ENCODE data around the gene ECE1. TPM values are rescaled to one million over a fixed set of nuclear protein-coding genes. Genes with fewer than 3 reads are reported as not detected.
A peak's percentile ranks its signal among the peaks of the same experiment; 100 is the strongest.

The ECE1 gene
- total and polyA plus RNA-seq, 7 experiments from 2014 or later = 21.3 to 97.4 (median 71.2) TPM

GRCh38 chr1:21260405-21261125, 29.7 kb downstream of the ECE1 start:
- Histone ChIP-seq H3K9me3 (ENCODE audit: control insufficient read depth in 2 of 3, low read length in 3 of 3) (no peaks in the 10 kb centered on the region), H3K27me3 (ENCODE audit: control insufficient read depth in 2 of 2, insufficient read depth in 2 of 2, low read length in 2 of 2) (no peaks in the 10 kb centered on the region), H3K4me1 (ENCODE audit: control insufficient read depth in 2 of 2, insufficient read depth in 2 of 2, low read length in 2 of 2) (peaks cover 4 to 16% of the 10 kb centered on the region in 2 donors), H3K36me3 (ENCODE audit: control insufficient read depth in 2 of 3, insufficient read depth in 3 of 3, low read length in 3 of 3) (peaks cover 0 to 77% (median 14%) of the 10 kb centered on the region in 3 experiments), H3K27ac (ENCODE audit: low read depth, low read length) (no peak overlapping the region), H3K4me3 (ENCODE audit: low read length) (no peak overlapping the region)
- intact Hi-C loops (cut with micrococcal nuclease) = no loop called here
- POLR2A ChIA-PET = interaction anchor here (0.8 to 0.9 kb wide), 2 partner anchors 9 to 85 kb away, joined by 4 read pairs; no protein-coding TSS in a partner anchor
- Mint-ChIP-seq H3K27me3 (no peaks in the 10 kb centered on the region), H3K9me3 (no peaks in the 10 kb centered on the region), H3K36me3 (peaks cover 0 to 30% (median 9%) of the 10 kb centered on the region in 5 donors), H3K4me3 (no peak overlapping the region), H3K27ac (peak overlapping the region; percentile 0 to 84 (median 52)), H3K4me1 (peaks cover 29 to 54% (median 34%) of the 10 kb centered on the region in 7 donors)
- CTCF ChIA-PET = interaction anchor here (3.0 to 10.2 kb wide), 2 partner anchors 10 to 107 kb away, joined by 13 to 231 read pairs; no protein-coding TSS in a partner anchor
- no peak for DNase-seq
- no peak for ATAC-seq

GRCh38 chr1:21259316-21260076, 30.8 kb downstream of the ECE1 start:
- no peaks in the 10 kb centered on the region for H3K27me3 ChIP-seq (ENCODE audit: control insufficient read depth in 2 of 2, insufficient read depth in 2 of 2, low read length in 2 of 2)
- CTCF ChIA-PET = interaction anchor here (2.1 to 10.2 kb wide), 3 partner anchors 11 to 108 kb away, joined by 6 to 231 read pairs (median 13); no protein-coding TSS in a partner anchor
- POLR2A ChIA-PET = interaction anchor here (0.6 to 1.8 kb wide), 4 partner anchors 33 to 86 kb away, joined by 3 to 4 read pairs (median 4); no protein-coding TSS in a partner anchor
- no peak overlapping the region for H3K4me3 ChIP-seq (ENCODE audit: low read length)
- Mint-ChIP-seq H3K27ac (peak overlapping the region in 8 of 9 donors; percentile 7 to 85 (median 68)), H3K36me3 (peaks cover 0 to 33% (median 14%) of the 10 kb centered on the region in 5 donors), H3K9me3 (no peaks in the 10 kb centered on the region), H3K27me3 (no peaks in the 10 kb centered on the region), H3K4me3 (peak overlapping the region in 1 of 10 donors; percentile 40), H3K4me1 (peaks cover 28 to 56% (median 36%) of the 10 kb centered on the region in 7 donors)
- peaks cover 4 to 16% of the 10 kb centered on the region in 2 donors for H3K4me1 ChIP-seq (ENCODE audit: control insufficient read depth in 2 of 2, insufficient read depth in 2 of 2, low read length in 2 of 2)
- no peak for DNase-seq
- peaks cover 0 to 81% (median 19%) of the 10 kb centered on the region in 3 experiments for H3K36me3 ChIP-seq (ENCODE audit: control insufficient read depth in 2 of 3, insufficient read depth in 3 of 3, low read length in 3 of 3)
- H3K9me3 ChIP-seq (ENCODE audit: control insufficient read depth in 2 of 3, low read length in 3 of 3) = no peaks in the 10 kb centered on the region
- intact Hi-C loops (cut with micrococcal nuclease) = loop anchor here in 1 of 2 donors (5.0 kb wide), 2 partner anchors 33 to 88 kb away; partner anchors contain the start of gene ECE1
- no peak for ATAC-seq
- H3K27ac ChIP-seq (ENCODE audit: low read depth, low read length) = no peak overlapping the region

GRCh38 chr1:21258331-21259134, 31.7 kb downstream of the ECE1 start:
- Histone ChIP-seq H3K4me1 (ENCODE audit: control insufficient read depth in 2 of 2, insufficient read depth in 2 of 2, low read length in 2 of 2) (peaks cover 4 to 16% of the 10 kb centered on the region in 2 donors), H3K9me3 (ENCODE audit: control insufficient read depth in 2 of 3, low read length in 3 of 3) (no peaks in the 10 kb centered on the region), H3K27me3 (ENCODE audit: control insufficient read depth in 2 of 2, insufficient read depth in 2 of 2, low read length in 2 of 2) (no peaks in the 10 kb centered on the region), H3K27ac (ENCODE audit: low read depth, low read length) (peak overlapping the region; percentile 33), H3K4me3 (ENCODE audit: low read length) (no peak overlapping the region), H3K36me3 (ENCODE audit: control insufficient read depth in 2 of 3, insufficient read depth in 3 of 3, low read length in 3 of 3) (peaks cover 0 to 80% (median 19%) of the 10 kb centered on the region in 3 experiments)
- Mint-ChIP-seq H3K9me3 (no peaks in the 10 kb centered on the region), H3K27ac (peak overlapping the region; percentile 54 to 87 (median 80)), H3K4me3 (peak overlapping the region in 7 of 10 donors; percentile 19 to 61 (median 39)), H3K27me3 (no peaks in the 10 kb centered on the region), H3K36me3 (peaks cover 0 to 33% (median 14%) of the 10 kb centered on the region in 5 donors), H3K4me1 (peaks cover 28 to 53% (median 36%) of the 10 kb centered on the region in 7 donors)
- ChIA-PET CTCF (interaction anchor here (0.5 to 10.2 kb wide), 10 partner anchors 12 to 399 kb away, joined by 3 to 231 read pairs (median 3); no protein-coding TSS in a partner anchor), POLR2A (interaction anchor here (0.6 to 1.8 kb wide), 4 partner anchors 31 to 86 kb away, joined by 3 to 4 read pairs (median 3); no protein-coding TSS in a partner anchor)
- intact Hi-C loops (cut with micrococcal nuclease) = loop anchor here in 1 of 2 donors (5.0 kb wide), 2 partner anchors 34 to 89 kb away; partner anchors contain the start of gene ECE1
- ATAC-seq (peak; percentile 28), DNase-seq (no peak)

- Histone ChIP-seq H3K4me1 (ENCODE audit: control insufficient read depth in 2 of 2, insufficient read depth in 2 of 2, low read length in 2 of 2) (peaks cover 4 to 16% of the 10 kb centered on the region in 2 donors), H3K27ac (ENCODE audit: low read depth, low read length) (no peak overlapping the region), H3K36me3 (ENCODE audit: control insufficient read depth in 2 of 3, insufficient read depth in 3 of 3, low read length in 3 of 3) (peaks cover 0 to 77% (median 20%) of the 10 kb centered on the region in 3 experiments), H3K4me3 (ENCODE audit: low read length) (no peak overlapping the region), H3K9me3 (ENCODE audit: control insufficient read depth in 2 of 3, low read length in 3 of 3) (no peaks in the 10 kb centered on the region), H3K27me3 (ENCODE audit: control insufficient read depth in 2 of 2, insufficient read depth in 2 of 2, low read length in 2 of 2) (no peaks in the 10 kb centered on the region)
- Mint-ChIP-seq H3K4me3 (peak overlapping the region in 2 of 10 donors; percentile 19 to 61), H3K27me3 (no peaks in the 10 kb centered on the region), H3K36me3 (peaks cover 0 to 36% (median 14%) of the 10 kb centered on the region in 5 donors), H3K27ac (peak overlapping the region; percentile 54 to 87 (median 80)), H3K9me3 (no peaks in the 10 kb centered on the region), H3K4me1 (peaks cover 28 to 48% (median 36%) of the 10 kb centered on the region in 7 donors)
- intact Hi-C loops (cut with micrococcal nuclease) = loop anchor here in 1 of 2 donors (5.0 kb wide), 2 partner anchors 35 to 90 kb away; partner anchors contain the start of gene ECE1
- ChIA-PET CTCF (interaction anchor here (0.6 to 10.2 kb wide), 9 partner anchors 13 to 110 kb away, joined by 3 to 231 read pairs (median 3); no protein-coding TSS in a partner anchor), POLR2A (interaction anchor here (0.9 to 1.8 kb wide), 3 partner anchors 32 to 111 kb away, joined by 3 to 4 read pairs (median 3); no protein-coding TSS in a partner anchor)
- DNase-seq (no peak), ATAC-seq (no peak)
These were observed 32.7 kb downstream of the ECE1 start for GRCh38 chr1:21257431-21258135.

GRCh38 chr1:21256776-21257175, 33.5 kb downstream of the ECE1 start:
- H3K36me3 ChIP-seq (ENCODE audit: control insufficient read depth in 2 of 3, insufficient read depth in 3 of 3, low read length in 3 of 3) = peaks cover 0 to 79% (median 27%) of the 10 kb centered on the region in 3 experiments
- Mint-ChIP-seq H3K27ac (peak overlapping the region in 3 of 9 donors; percentile 15 to 25 (median 25)), H3K9me3 (no peaks in the 10 kb centered on the region), H3K4me3 (peak overlapping the region in 1 of 10 donors; percentile 25), H3K27me3 (no peaks in the 10 kb centered on the region), H3K36me3 (peaks cover 0 to 34% (median 18%) of the 10 kb centered on the region in 5 donors), H3K4me1 (peaks cover 22 to 48% (median 36%) of the 10 kb centered on the region in 7 donors)
- ChIA-PET CTCF (interaction anchor here (1.4 to 10.2 kb wide), 3 partner anchors 14 to 111 kb away, joined by 7 to 231 read pairs (median 52); no protein-coding TSS in a partner anchor), POLR2A (interaction anchor here (0.6 kb wide), 1 partner anchor 85 kb away, joined by 3 read pairs; no protein-coding TSS in a partner anchor)
- no peak for ATAC-seq
- no peak for DNase-seq
- H3K27ac ChIP-seq (ENCODE audit: low read depth, low read length) = no peak overlapping the region
- H3K27me3 ChIP-seq (ENCODE audit: control insufficient read depth in 2 of 2, insufficient read depth in 2 of 2, low read length in 2 of 2) = no peaks in the 10 kb centered on the region
- peaks cover 4 to 16% of the 10 kb centered on the region in 2 donors for H3K4me1 ChIP-seq (ENCODE audit: control insufficient read depth in 2 of 2, insufficient read depth in 2 of 2, low read length in 2 of 2)
- no peak overlapping the region for H3K4me3 ChIP-seq (ENCODE audit: low read length)
- no peaks in the 10 kb centered on the region for H3K9me3 ChIP-seq (ENCODE audit: control insufficient read depth in 2 of 3, low read length in 3 of 3)
- intact Hi-C loops (cut with micrococcal nuclease) = loop anchor here in 1 of 2 donors (5.0 kb wide), 2 partner anchors 36 to 91 kb away; partner anchors contain the start of gene ECE1

Measured in naive thymus-derived CD4-positive, alpha-beta T cell (primary cell).